GM13977 (cell line): ENCODE measurements around the gene TNK2.

Experiments used
- DNase-seq: peaks from one replicate; pipeline ENCODE4 v3.0.0; 2012; ENCODE audit warnings: low spot score
- in situ Hi-C: fragments of 300-500 bp; cut with MboI; formaldehyde crosslinking; loops from one replicate; pipeline ENCODE4 v1.12.0; 2022; ENCODE audit warnings: low sequenced_read_pairs, low pct_unique_long_range_greater_than_20kb, mixed read lengths, inconsistent platforms; ENCODE audit not compliant: unreplicated experiment
- TF ChIP-seq, protein P1 (sequence below): IDR thresholded peaks from 2 replicates; pipeline ENCODE4 v1.5.1; 2012; ENCODE audit warnings: mild to moderate bottlenecking, control low read depth; ENCODE audit not compliant: insufficient read depth; ENCODE audit errors: extremely low read depth, missing control alignments

The TNK2 gene

GRCh38 chr3:195844671-195845218 lies 63.6 kb downstream of the TNK2 start:
- TF ChIP-seq, protein P1, sequence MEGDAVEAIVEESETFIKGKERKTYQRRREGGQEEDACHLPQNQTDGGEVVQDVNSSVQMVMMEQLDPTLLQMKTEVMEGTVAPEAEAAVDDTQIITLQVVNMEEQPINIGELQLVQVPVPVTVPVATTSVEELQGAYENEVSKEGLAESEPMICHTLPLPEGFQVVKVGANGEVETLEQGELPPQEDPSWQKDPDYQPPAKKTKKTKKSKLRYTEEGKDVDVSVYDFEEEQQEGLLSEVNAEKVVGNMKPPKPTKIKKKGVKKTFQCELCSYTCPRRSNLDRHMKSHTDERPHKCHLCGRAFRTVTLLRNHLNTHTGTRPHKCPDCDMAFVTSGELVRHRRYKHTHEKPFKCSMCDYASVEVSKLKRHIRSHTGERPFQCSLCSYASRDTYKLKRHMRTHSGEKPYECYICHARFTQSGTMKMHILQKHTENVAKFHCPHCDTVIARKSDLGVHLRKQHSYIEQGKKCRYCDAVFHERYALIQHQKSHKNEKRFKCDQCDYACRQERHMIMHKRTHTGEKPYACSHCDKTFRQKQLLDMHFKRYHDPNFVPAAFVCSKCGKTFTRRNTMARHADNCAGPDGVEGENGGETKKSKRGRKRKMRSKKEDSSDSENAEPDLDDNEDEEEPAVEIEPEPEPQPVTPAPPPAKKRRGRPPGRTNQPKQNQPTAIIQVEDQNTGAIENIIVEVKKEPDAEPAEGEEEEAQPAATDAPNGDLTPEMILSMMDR, result no peak
- in situ Hi-C loops, result loop anchor here (25.0 kb wide), 1 partner anchor 282 kb away; no protein-coding TSS in a partner anchor
- no peak for DNase-seq

DNA sequence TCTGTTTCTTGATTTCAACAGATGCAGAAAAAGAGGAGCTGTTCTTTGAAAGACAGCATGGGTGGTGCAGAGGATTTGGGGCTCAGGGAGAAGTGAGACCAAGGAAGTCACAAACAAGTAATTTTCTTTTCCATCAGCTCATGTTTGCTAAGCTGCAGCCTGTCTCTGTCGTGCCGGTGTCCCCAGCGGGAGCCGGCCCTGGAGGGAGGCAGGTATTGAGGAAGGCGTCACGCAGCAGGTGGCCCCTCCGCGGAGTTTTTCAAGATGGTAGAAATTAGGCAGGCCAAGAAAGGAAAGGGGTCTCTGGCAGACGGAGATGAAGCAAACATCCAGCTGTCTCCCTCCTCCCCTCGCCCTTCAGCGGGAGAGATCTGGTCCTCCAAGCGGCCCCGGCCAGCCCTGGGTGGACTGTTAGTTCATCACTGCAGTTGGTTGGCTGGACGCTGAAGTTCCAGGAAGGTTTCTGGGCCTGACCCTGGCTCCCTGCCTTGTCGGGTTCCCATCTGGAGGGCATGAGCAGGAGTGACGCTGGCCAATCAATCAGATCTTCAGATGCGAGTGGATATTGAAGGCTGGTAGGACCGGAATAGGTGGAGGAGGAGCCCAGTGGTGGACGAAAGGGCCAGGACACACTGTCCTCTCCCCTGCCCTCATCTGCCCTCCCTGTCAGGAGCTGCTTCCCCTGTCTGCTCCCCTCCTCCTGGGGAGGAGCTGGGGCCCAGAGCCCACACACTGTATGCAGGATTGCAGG lies 68.9 kb downstream of the TNK2 start:
- TF ChIP-seq, protein P1, result no peak
- in situ Hi-C loops, result loop anchor here (25.0 kb wide), 1 partner anchor 277 kb away; no protein-coding TSS in a partner anchor
- no peak for DNase-seq

DNA sequence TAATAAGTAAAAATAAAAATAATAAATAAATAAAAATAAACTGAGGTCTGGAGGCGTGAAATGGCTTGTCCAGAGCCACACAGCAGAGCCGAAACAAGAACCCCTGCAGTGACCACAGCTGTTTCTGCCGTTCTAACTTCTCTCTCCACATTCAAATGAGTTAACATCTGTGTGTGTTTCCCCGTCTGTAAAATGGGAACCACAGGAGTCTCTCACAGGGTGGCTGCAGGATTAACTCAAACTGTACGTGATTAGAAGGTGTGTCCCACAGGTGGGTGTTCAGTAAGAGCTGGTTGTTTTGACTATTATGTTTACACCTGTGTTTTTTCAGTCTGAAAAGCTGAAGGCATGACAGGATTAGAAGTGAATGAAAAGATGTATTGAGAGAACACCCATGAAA lies 69.6 kb downstream of the TNK2 start:
- in situ Hi-C loops, result loop anchor here (25.0 kb wide), 1 partner anchor 276 kb away; no protein-coding TSS in a partner anchor
- peak; percentile 68 for DNase-seq
- TF ChIP-seq, protein P1, result no peak

GRCh38 chr3:195836476-195837135 lies 71.7 kb downstream of the TNK2 start:
- in situ Hi-C loops, result loop anchor here (25.0 kb wide), 1 partner anchor 274 kb away; no protein-coding TSS in a partner anchor
- TF ChIP-seq, protein P1, result no peak
- no peak for DNase-seq

DNA sequence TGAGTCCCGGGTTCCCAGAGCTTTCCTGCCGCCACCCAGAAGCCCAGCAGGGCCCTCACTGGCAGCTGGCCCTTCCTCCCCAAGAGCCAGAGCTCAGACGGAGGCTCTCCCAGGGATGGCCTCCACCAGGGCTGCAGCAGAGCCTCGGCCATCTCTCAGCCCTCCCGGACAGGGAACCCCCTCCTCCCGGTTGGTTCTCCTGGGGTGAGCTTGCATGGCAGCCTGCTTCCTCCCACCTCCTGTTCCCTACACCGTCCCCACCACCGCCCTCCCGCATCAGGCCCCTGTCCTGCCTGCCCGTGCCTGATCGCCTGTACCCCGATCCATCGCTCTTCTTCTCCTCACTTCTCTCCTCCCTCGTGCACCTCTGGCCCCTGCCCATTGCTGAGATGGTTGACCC lies 72.6 kb downstream of the TNK2 start:
- DNase-seq, result no peak
- TF ChIP-seq, protein P1, result no peak
- in situ Hi-C loops, result loop anchor here (25.0 kb wide), 1 partner anchor 273 kb away; no protein-coding TSS in a partner anchor
